Activated gamma-delta T cell (primary cell): ENCODE measurements around the gene GPD1.
"Not testable (repeated sequence)": the region's sequence is repeated elsewhere in the genome, so short reads cannot be mapped to it uniquely, and the experiment has no call there.

Source experiments
- DNase-seq: peaks from one replicate; lab custom pipeline; 2025; lab: John Stamatoyannopoulos, UW

Gene GPD1

GRCh38 chr12:50123203-50123602 lies 19.4 kb downstream of the GPD1 start:
- DNase-seq, result no peak

DNA sequence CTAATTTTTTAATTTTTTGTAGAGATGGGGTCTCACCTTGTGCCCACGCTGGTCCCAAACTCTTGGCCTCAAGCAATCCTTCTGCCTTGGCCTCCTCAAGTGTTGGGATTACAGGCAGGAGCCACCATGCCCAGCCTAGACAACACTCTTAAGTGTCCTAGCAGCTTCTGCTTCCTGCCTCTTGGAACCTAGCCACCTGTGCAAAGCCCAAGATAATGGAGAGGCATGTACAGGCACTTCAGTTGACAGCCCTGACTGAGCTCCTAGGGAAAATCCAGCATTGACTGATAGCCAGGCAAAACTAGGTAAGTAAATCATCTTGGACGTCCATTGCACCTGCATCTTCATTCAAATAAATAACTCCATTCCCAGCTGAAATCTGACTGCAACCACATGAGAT lies 23.7 kb downstream of the GPD1 start:
- no peak for DNase-seq

- no peak for DNase-seq
Observed at GRCh38 chr12:50129290-50129689, 25.5 kb downstream of the GPD1 start.

DNA sequence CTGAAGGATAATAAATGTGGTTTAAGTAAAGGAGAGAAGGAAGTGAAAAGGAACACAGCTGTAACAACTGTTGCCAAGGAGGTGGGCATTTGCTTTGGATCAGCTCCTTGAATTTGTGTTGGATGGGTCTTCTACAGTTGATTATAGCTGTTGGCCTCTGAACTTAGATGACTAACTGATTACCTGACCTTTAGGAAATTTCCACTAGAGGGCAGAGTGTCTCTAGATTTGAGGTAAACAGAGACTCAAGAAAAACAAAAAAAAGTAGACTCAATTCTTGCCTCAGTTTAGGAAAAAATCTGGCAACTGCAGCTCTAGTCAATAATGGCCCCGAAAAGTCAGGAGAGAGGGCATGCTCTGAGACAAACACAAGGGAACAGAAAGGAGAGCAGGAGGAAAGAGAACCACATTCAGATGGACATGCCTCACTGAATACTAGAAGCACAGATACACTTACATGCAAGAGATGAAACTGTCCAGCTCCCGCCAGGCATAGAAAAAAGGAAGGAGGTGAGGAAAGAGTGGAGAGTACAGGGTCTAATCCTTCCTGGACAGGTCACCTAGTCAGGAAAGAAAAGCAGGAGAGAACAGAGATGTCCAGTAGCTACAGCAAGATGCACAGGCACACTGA lies 28.8 kb downstream of the GPD1 start:
- DNase-seq, result no peak

GRCh38 chr12:50142993-50143392 lies 39.2 kb downstream of the GPD1 start:
- no peak for DNase-seq

- DNase-seq, result no peak
Observed at GRCh38 chr12:50145439-50145838, 41.6 kb downstream of the GPD1 start.

- no peak for DNase-seq
Observed at GRCh38 chr12:50147281-50147680, 43.5 kb downstream of the GPD1 start.

DNA sequence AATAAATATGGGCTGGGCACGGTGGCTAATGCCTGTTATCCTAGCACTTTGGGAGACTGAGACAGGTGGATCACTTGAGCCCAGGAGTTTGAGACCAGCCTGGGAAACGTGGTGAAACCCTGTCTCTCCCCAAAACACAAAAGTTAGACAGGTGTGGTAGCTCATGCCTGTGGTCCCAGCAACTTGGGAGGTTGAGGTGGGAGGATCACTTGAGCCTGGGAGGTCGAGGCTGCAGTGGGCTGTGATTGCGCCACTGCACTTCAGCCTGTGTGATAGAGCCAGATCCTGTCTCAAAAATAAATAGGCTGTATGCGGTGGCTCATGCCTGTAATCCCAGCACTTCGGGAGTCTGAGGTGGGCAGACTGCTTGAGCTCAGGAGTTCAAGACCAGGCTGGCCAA lies 44.2 kb downstream of the GPD1 start:
- DNase-seq, result not testable (repeated sequence)

GRCh38 chr12:50149311-50149710 lies 45.5 kb downstream of the GPD1 start:
- DNase-seq, result no peak

- no peak for DNase-seq
Observed at GRCh38 chr12:50151047-50151687, 47.4 kb downstream of the GPD1 start.

DNA sequence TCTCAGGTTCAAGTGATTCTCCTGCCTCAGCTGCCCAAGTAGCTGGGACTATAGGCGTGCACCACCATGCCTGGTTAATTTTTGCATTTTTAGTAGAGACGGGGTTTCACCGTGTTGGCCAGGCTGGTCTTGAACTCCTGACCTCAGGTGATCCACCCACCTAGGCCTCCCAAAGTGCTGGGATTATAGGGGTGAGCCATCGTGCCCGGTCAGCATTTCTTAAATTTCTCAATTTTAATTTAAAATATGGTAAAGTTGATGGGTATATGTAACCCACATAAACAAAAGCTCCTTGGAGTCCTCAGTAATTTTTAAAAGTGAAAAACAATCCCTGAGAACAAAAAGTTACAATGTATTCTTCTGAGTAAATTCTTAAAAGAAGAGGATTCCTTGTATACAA lies 51.1 kb downstream of the GPD1 start:
- DNase-seq, result not testable (repeated sequence)

DNA sequence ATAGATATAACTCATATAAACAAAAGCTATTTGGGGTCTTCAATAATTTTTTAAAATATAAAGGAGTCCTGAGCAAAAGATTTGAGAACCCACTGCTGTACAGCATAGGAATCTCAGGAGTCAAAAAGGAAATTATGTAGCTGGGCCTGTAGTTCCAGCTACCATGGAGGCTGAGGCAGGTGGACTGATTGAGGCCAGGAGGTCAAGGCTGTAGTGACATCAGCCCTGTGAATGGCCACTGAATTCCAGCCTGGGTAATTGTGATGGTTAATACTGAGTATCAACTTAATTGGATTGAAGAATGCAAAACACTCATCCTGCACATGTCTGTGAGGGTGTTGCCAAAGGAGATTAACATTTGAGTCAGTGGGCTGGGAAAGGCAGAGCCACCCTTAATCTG lies 52.8 kb downstream of the GPD1 start:
- no peak for DNase-seq

DNA sequence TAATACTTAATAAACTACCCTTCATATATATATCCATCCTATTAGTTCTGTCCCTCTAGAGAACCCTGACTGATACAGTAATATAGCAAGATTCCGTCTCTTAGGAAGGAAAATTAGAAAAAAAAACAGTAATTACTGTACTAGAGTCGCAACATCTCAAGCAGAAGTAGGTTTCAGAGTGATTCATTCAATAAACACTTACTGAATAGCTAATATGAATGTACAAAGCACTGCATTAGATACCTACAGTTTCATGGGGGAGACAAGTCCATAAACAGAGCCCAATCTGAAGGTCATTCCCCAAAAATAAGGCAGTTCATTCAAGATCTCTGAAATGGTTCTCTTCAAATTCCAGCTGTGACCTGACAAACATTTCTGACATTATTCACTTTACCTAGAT lies 53.5 kb downstream of the GPD1 start:
- no peak for DNase-seq

GRCh38 chr12:50160643-50161042 lies 56.8 kb downstream of the GPD1 start:
- DNase-seq, result no peak
